GM19043 (cell line): ENCODE measurements around the gene KRTAP4-9.
"Not testable (repeated sequence)": the region's sequence is repeated elsewhere in the genome, so short reads cannot be mapped to it uniquely, and the experiment has no call there.

Source experiments
- ATAC-seq: cut with Tn5 transposase; IDR thresholded peaks from one replicate; pipeline ENCODE4 v1.9.1; 2021; ENCODE audit warnings: low read depth; ENCODE audit not compliant: unreplicated experiment

KRTAP4-9 gene

GRCh38 chr17:41096055-41096454 lies 9.1 kb upstream of the KRTAP4-9 start:
- no peak for ATAC-seq

DNA sequence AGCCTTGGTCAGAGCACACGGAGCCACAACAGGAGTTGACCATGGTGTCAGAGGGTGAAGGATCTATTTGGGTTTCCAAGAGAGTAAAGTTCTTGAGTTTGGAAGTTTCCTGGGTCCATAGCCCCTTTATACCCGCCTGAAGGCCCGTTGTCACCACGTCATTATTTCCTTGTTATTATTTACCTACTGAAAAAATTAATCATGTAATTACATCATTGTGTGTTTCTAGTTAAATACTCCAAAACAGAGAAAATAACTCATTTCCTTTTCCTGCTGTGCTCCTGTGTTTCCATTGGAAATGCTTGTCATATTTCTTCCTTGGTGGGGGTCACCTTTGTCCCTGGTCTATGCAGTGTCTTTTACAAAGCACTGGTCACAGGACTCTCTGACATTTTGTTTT lies 7.1 kb upstream of the KRTAP4-9 start, which contains the start of gene KRTAP4-8:
KRTAP4-8 (minus strand) TSS at position 101 of the 400 bp plus-strand sequence; CDS start at position 43, 58 bp downstream.
- ATAC-seq = no peak

- no peak for ATAC-seq
Observed at GRCh38 chr17:41098481-41098880, 6.7 kb upstream of the KRTAP4-9 start.

GRCh38 chr17:41099682-41100480 lies 5.3 kb upstream of the KRTAP4-9 start:
- not testable (repeated sequence) for ATAC-seq

DNA sequence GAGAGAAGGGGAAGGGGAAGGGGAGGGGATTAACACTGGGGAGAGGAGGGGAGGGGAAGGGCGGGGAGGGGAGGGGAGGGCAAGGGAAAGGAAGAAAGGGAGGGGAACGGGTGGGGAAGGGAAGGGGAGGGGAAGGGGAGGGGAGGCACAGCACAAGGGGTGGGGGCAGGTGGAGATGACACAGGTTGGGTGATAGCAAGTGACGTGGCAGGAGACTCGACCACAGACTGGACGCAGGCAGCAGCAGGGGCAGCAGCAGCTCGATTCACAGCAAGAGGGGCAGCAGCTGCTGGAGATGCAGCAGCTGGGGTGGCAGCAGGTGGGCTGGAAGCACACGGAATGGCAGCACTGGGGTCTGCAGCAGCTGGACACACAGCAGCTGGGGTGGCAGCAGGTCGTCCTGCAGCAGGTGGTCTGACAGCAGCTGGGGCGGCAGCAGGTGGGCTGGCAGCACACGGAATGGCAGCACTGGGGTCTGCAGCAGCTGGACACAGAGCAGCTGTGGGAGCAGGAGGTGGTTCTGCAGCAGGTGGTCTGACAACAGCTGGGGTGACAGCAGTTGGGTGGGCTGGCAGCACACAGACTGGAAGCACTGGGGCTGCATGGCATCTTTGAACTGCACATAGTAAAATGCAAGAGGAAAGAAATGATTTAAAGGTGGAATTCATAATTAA lies 3.5 kb upstream of the KRTAP4-9 start, which contains the start of gene KRTAP4-16:
KRTAP4-16 (minus strand) TSS at position 624 of the 674 bp plus-strand sequence; CDS start at position 624, 0 bp downstream.
- no peak for ATAC-seq

- ATAC-seq = no peak
Observed at GRCh38 chr17:41103896-41104295, 1.3 kb upstream of the KRTAP4-9 start.

GRCh38 chr17:41104386-41105038 lies 677 bp upstream of the KRTAP4-9 start:
- not testable (repeated sequence) for ATAC-seq

GRCh38 chr17:41107941-41108450 lies 2.8 kb downstream of the KRTAP4-9 start:
- ATAC-seq = no peak

DNA sequence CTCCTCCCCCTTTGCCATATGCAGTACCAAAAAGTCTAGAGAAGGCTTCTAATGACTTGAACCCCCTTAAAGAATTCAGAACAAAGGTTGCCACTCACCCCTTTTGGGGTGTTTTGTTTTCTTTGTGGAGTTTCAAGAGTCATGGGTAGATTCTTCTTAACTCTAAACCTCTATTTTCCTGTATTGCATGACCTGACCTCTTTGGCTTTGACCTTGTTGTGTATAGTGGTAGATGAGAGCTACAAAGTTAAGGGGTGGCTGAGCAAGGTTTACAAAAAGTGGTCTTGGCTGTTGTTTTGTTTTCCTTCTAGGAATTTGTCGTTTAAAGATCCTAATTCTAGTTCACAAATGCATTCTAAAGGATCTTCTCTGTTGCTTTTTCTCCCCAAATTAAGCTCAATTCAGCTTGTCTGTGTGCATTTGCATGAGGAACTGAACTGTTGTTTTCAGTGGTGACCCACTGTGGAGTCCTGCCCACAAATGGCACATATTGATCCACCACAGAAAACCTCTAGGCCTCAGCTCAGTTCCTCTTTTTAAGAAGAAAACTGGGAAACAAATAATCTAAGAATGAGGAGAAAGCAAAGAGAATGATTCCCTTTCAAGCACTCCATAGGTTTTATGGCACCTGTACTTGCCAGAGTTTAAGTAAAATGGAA lies 3.7 kb downstream of the KRTAP4-9 start:
- not testable (repeated sequence) for ATAC-seq

- ATAC-seq = no peak
Observed at GRCh38 chr17:41111151-41111885, 6.1 kb downstream of the KRTAP4-9 start.

DNA sequence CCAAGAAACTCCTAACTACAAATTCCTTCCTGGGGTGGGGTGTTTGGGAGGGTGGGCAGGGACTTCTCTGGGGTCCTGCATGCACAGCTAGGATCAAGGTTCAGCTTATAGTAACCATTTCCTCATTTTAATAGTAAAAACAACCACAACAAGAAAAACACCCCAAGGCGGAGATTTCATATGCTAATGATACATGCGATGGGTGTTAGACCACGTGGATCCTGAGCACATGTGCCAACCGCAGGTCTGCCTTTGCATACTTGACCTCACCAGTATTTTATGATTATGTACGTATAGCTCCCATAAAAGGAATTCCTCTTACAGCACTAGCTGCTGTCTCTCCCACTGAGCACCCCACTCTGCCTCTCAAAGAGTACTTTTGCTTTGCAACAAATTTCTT lies 11.1 kb downstream of the KRTAP4-9 start:
- no peak for ATAC-seq

DNA sequence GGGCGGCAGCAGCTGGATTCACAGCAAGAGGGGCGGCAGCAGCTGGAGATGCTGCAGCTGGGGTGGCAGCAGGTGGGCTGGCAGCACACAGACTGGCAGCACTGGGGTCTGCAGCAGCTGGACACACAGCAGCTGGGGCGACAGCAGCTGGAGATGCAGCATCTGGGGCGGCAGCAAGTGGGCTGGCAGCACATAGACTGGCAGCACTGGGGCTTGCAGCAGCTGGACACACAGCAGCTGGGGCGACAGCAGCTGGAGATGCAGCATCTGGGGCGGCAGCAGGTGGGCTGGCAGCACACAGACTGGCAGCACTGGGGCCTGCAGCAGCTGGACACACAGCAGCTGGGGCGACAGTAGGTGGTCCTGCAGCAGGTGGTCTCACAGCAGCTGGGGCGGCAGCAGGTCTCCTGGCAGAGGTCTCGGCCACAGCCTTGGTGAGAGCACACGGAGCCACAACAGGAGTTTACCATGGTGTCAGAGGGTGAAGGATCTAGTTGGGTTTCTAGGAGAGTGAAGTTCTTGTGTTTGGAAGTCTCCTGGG lies 12.7 kb downstream of the KRTAP4-9 start, which contains the start of gene KRTAP4-11:
KRTAP4-11 (minus strand) TSS at position 528 of the 541 bp plus-strand sequence; CDS start at position 470, 58 bp downstream.
- ATAC-seq = not testable (repeated sequence)

DNA sequence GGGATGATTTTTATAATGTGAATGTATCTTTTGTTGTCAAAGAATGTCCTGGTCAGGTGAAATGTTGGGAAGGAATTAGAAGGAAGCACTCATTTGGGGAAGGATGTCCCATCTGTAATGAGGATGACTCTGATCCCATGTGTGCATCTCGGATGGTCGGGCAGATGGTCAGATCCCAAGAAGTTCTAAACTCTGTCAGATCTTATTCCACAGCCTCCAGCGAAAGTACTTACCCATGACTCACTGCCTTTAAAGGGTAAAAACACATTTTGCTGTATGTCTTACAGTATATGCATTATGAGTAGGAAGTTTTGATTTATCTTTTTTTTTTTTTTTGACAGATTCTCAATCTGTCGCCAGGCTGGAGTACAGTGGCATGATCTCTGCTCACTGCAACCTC lies 13.5 kb downstream of the KRTAP4-9 start:
- ATAC-seq = no peak

- not testable (repeated sequence) for ATAC-seq
Observed at GRCh38 chr17:41119696-41120690, 14.8 kb downstream of the KRTAP4-9 start.

DNA sequence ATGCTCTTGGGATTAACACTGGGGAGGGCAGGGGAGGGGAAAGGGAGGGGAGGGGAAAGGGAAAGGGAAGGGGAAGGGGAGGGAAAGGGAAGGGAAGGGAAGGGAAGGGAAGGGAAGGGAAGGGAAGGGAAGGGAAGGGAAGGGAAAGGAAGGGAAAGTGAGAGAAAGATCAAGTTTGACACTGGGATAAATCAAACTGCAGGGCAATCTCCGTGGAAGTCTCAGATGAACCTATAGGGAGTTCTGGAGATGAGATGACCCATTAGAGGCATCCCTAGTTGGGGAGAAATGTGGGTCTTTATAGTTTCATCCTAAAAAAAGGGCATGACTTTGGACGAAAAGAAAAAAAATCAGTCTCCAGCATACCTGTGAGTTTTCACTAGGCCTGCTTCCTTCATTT lies 16.6 kb downstream of the KRTAP4-9 start:
- ATAC-seq = no peak

DNA sequence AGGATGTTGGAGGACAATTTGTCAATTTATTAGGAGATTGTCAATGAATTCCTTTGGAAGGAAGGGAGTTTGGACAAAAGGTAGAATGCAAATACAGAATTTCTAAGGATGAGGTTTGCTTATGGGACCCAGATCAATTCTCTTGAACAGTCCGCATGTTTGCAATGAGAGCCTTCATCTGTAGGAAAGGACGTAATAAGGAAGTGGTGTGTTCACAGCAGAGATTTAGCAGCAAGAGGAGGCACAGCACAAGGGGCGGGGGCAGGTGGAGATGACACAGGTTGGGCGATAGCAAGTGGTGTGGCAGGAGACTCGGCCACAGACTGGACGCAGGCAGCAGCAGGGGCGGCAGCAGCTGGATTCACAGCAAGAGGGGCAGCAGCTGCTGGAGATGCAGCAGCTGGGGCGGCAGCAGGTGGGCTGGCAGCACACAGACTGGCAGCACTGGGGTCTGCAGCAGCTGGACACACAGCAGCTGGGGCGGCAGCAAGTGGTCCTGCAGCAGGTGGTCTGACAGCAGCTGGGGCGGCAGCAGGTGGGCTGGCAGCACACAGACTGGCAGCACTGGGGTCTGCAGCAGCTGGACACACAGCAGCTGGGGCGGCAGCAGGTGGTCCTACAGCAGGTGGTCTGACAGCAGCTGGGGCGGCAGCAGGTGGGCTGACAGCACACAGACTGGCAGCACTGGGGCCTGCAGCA lies 18.3 kb downstream of the KRTAP4-9 start:
- ATAC-seq = not testable (repeated sequence)

- not testable (repeated sequence) for ATAC-seq
Observed at GRCh38 chr17:41123991-41124371, 18.8 kb downstream of the KRTAP4-9 start, which contains the start of gene KRTAP4-12. Gene KRTAP4-12 (minus strand): TSS chr17:41124182. CDS start chr17:41124122, 60 bp downstream.
